OCI-LY7 (cell line): Measurements from ENCODE around the gene HOXC6.

ENCODE experiments used
- CTCF ChIP-seq: fragments of 200-600 bp; sonication (generic); conservative IDR thresholded peaks from 2 replicates; pipeline ENCODE4 v1.5.1; 2014; ENCODE audit warnings: mild to moderate bottlenecking, antibody characterized with exemption, low read length, moderate library complexity, mixed read lengths
- EZH2phosphoT487 ChIP-seq: fragments of 200-600 bp; sonication (generic); IDR thresholded peaks from 2 replicates; pipeline ENCODE4 v1.6.1; 2018; ENCODE audit warnings: low read depth, borderline replicate concordance, mild to moderate bottlenecking, mixed run types, antibody characterized with exemption, low read length, moderate library complexity, mixed read lengths

DNA sequence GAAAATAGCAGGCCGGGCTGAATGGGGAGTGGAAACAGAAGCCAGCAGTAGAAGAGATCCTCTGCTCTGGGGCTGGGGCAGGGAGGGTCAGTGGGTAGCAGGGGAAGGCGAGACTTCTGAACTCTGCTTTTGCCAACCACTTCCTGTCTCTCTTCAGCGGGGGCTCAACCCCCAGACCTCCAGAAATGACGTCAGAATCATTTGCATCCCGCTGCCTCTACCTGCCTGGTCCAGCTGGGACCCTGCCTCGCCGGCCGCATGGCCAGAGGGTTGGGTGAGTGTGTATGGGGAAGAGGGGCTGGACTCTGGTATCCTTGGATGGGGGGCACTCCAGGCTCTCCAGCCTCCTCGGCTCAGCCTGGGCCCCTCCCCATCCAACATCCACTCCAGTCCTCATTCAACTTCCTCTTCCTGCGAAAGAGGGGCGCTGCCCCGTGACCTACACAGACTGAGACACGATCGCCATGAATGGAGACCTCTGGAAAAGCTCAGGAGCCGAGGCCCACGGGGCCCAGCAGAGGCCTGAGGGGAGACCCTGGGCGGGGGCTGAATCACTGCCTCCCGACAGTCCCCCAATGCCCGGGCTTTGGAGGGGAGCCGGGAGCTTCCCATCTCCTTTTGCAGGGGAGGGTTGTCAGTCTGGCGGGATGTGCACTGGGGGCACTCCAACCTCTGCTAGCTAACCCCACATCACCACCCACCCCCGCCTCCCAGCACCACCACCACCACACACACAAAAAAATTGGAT lies 24.9 kb downstream of the HOXC6 start:
- TF ChIP-seq CTCF (no peak), EZH2phosphoT487 (no peak)
